ENCODE data around the gene CRIM1.

CRIM1 gene

DNA sequence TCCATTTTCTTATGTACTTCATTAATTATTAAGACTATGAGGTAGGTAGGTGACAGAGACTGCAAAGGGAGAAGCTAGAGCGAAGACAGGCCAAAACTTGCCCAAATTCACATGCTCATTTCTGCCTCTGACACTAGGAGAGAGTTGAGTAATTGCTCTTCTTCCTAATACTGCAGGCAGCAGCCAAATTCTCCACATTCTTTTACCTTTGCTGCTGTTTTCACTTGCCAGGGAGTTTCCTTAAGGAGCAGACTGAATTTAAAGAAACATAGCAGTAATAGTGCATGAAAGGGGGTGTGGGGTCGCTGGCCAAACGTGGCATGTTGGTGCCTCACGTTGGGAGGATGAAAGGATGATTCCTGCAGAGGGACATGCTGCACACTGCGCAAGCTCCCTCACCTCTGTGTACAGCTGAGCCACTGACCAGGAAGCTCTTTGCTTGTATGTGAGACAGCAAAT lies 12.3 kb downstream of the CRIM1 start:
- in situ Hi-C loops (cut with HindIII; ENCODE audit: low pct_ligation_motif_present, low pct_unique_long_range_greater_than_20kb, low sequenced_read_pairs) = no loop called here
- DNase-seq = no peak

DNA sequence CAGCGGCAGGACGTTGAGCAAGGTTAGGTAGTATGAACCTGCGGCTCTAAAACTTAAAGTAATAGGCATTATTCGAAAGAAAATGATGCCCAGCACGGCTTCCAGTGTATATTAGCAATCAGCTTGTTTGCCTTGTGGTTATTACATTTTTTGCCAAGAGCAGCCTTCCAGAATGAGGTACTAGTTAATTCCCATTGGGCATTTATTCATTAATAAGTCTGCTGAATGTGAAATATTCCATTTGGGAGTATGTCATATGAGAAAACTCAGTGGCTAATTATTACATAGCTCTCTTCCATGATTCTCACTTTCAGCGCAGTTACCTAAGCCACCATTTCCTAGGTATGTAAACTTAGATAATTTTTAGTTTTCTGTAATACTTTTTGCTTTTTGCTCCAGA lies 12.9 kb downstream of the CRIM1 start:
- in situ Hi-C loops (cut with HindIII; ENCODE audit: low pct_ligation_motif_present, low pct_unique_long_range_greater_than_20kb, low sequenced_read_pairs) = no loop called here
- DNase-seq = no peak

DNA sequence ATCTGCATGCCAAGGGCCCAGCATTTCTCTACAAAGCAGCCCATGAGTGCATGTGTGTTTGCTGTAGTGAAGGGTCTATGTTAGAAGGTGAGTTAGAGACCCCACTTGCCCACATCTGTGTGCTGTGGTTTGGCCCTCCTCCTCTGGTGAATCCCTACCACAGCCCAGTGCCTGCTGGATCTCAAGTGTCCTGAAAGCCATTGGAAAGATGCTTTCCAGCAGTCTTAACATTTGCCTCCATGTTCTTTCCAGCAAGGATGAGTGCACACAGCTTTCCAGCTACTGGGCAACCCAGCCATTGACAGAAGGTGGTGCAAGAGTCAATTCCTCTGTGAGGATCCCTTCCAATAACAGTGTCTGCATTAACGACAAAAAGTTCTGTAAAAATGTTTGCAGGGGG lies 13.6 kb downstream of the CRIM1 start:
- no peak for DNase-seq
- in situ Hi-C loops (cut with HindIII; ENCODE audit: low pct_ligation_motif_present, low pct_unique_long_range_greater_than_20kb, low sequenced_read_pairs) = no loop called here

GRCh38 chr2:36369716-36370115 lies 14.1 kb downstream of the CRIM1 start:
- in situ Hi-C loops (cut with HindIII; ENCODE audit: low pct_ligation_motif_present, low pct_unique_long_range_greater_than_20kb, low sequenced_read_pairs) = no loop called here
- DNase-seq = no peak

GRCh38 chr2:36370281-36370680 lies 14.7 kb downstream of the CRIM1 start:
- no peak for DNase-seq
- in situ Hi-C loops (cut with HindIII; ENCODE audit: low pct_ligation_motif_present, low pct_unique_long_range_greater_than_20kb, low sequenced_read_pairs) = no loop called here

GRCh38 chr2:36371070-36371874 lies 15.7 kb downstream of the CRIM1 start:
- in situ Hi-C loops (cut with HindIII; ENCODE audit: low pct_ligation_motif_present, low pct_unique_long_range_greater_than_20kb, low sequenced_read_pairs) = no loop called here
- DNase-seq = peak; percentile 59

GRCh38 chr2:36371928-36372391 lies 16.4 kb downstream of the CRIM1 start:
- DNase-seq = peak; percentile 95

DNA sequence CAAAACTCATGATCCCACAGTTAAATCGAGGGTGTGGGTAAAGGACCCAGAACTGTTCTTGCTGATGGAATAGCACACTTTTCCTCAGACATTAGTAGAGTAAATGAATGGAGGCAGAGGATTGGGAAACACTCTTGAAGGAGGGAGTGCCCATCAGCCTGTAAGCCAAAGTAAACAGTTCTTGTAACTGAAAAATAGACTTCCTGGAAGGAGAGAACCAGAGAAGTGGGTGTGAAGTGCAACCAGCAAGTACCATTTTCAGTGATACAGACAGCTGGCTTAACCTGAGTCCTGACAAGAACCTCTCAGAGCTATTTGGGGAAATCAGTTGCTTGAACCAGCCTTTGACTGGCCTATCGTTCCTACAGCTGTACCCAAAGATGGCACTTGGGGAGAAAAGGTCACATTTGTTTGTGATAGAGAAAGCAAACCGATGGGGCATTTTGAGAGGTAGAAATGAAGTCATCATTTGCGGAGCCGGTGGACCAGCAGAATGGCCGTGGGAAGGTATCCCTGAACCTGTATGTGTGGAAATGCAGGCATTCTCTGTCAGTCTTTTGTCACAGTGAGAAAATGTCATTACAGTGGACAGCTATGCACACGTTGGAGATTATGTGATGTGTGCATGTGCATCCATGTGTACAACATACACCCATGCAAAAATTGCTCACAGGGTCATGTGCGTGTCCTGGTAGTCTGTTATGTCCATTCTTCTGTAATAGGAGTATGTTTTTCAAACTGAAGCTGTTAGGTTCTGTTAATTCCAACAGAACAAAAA lies 17.8 kb downstream of the CRIM1 start:
- DNase-seq = no peak
- in situ Hi-C loops (cut with HindIII; ENCODE audit: low pct_ligation_motif_present, low pct_unique_long_range_greater_than_20kb, low sequenced_read_pairs) = no loop called here

More at GRCh38 chr2:36371928-36372391, 16.4 kb downstream of the CRIM1 start:
- in situ Hi-C loops (cut with HindIII; ENCODE audit: low pct_ligation_motif_present, low pct_unique_long_range_greater_than_20kb, low sequenced_read_pairs) = no loop called here

DNA sequence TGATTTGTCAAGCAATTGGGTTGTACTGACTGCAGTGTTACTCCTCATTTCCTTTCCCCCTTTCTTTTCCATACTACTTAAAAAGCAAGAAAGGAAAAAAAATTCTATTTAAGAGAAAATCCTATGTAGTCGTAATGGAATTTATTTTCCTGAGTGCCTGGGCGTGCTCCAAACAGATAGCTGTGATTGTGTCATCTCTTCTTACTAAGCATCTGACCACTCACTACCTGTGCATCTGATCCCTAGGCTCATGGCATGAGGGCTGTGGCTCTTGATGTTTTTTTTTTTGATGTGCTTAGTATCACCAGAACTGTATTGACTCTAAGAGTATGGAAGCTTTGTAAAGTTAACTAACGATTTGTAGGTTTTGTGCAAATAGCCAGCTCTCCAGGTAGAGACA lies 19.0 kb downstream of the CRIM1 start:
- in situ Hi-C loops (cut with HindIII; ENCODE audit: low pct_ligation_motif_present, low pct_unique_long_range_greater_than_20kb, low sequenced_read_pairs) = no loop called here
- no peak for DNase-seq

- in situ Hi-C loops (cut with HindIII; ENCODE audit: low pct_ligation_motif_present, low pct_unique_long_range_greater_than_20kb, low sequenced_read_pairs) = no loop called here
- peak; percentile 78 for DNase-seq
These were observed 20.8 kb downstream of the CRIM1 start for GRCh38 chr2:36376319-36376765.

- DNase-seq = peak; percentile 83
- in situ Hi-C loops (cut with HindIII; ENCODE audit: low pct_ligation_motif_present, low pct_unique_long_range_greater_than_20kb, low sequenced_read_pairs) = no loop called here
These were observed 21.6 kb downstream of the CRIM1 start for GRCh38 chr2:36376992-36377738.

GRCh38 chr2:36379710-36380448 lies 24.3 kb downstream of the CRIM1 start:
- in situ Hi-C loops (cut with HindIII; ENCODE audit: low pct_ligation_motif_present, low pct_unique_long_range_greater_than_20kb, low sequenced_read_pairs) = no loop called here
- no peak for DNase-seq

DNA sequence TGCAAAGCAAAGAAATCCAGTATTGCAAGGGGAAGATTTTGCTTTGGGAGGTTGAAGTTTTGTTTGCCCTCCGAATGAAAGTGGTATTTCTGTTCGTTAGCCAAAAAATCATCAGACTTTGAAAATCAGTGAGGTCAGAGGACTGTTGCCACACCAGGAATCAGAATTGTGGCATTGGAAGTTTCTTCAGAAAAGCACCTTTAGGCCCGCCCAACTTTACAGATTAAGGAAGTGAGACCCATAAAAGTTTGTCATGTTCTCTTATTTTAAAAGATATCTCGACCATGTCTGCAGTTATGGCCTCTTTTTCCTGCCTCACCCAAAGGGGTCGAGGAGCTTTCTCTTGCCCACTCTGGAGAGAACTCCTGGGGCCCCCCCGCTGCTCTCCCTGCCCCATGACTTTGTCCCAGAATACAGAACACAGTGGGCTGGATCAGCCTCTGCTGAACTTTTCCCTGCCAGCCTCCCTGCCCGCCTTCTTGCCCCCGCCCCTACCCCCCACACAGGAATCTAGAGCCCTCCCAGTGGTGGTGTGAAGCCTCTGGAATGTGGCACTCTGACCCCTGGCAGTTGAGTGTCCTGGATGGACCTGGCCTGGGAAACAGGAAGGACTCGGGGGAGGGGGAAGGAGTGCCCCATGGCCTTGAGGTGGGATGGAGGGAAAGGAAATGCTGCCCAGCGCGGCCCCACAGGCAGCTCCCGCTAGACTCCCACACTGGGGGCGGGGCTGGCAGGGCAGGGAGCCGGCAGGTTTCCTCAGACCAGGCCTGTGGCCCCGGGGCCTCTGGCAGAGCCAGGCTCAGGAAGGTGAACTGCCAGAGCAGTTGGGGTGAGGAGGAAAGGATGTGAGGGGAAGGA lies 25.3 kb downstream of the CRIM1 start:
- DNase-seq = peak; percentile 97
- in situ Hi-C loops (cut with HindIII; ENCODE audit: low pct_ligation_motif_present, low pct_unique_long_range_greater_than_20kb, low sequenced_read_pairs) = no loop called here

DNA sequence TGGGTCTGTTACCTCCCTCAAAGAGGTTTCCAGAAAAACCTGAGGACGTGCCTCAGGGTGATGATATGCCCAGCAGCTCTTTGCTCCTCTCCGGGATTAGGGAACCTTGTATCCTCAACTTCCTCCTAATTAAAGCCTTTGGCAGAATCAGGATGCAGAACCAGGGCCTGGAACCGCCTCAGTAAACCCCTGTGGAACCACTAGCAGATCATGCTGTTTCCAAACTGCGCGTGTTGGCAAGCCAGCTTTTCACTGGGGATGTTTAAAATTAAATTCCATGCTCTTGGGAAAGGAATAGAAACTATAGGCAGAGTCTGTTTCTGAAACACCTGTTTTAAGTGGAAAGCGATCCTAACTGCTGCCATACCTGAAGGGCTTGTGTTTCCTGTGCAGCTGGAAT lies 26.4 kb downstream of the CRIM1 start:
- in situ Hi-C loops (cut with HindIII; ENCODE audit: low pct_ligation_motif_present, low pct_unique_long_range_greater_than_20kb, low sequenced_read_pairs) = no loop called here
- no peak for DNase-seq

DNA sequence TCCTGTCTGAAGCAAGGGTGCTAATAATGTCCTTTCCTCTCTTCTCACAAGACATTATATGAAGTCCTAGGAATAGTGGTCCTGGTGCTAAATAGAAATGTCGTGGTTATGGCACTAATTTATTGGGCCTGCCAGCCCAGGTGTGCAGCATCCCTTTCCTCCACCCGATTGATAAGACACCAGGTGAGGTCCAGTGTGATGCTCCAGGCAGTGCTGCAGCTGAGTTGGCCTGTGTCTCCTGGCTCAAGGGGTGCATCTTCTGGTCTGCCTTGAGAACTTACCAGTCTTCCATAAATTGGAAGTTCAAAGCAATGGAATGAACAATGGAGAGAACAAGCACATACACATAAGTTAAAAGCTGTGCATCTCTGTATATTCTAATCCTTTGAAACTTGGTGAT lies 26.9 kb downstream of the CRIM1 start:
- no peak for DNase-seq
- in situ Hi-C loops (cut with HindIII; ENCODE audit: low pct_ligation_motif_present, low pct_unique_long_range_greater_than_20kb, low sequenced_read_pairs) = no loop called here

GRCh38 chr2:36383726-36384125 lies 28.1 kb downstream of the CRIM1 start:
- in situ Hi-C loops (cut with HindIII; ENCODE audit: low pct_ligation_motif_present, low pct_unique_long_range_greater_than_20kb, low sequenced_read_pairs) = no loop called here
- DNase-seq = no peak

DNA sequence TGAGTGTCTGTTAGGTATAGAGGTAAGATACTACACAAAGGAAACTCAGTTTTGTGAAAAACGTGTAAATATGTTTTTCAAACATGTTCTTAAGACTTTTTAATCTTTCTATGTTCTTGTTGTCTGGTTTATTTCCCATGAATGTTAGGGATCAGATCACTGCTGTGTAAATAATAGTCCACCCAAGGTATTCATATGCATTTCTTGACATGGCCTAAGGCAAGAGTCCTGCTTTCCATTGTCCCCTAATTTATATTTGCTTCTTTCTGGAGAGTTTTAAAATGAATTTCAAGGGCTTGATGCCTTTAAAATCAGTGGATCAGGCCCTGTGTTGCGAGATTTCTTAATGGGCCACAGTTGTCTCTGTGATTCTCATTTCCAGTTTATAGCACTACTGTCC lies 28.9 kb downstream of the CRIM1 start:
- in situ Hi-C loops (cut with HindIII; ENCODE audit: low pct_ligation_motif_present, low pct_unique_long_range_greater_than_20kb, low sequenced_read_pairs) = no loop called here
- DNase-seq = no peak
